Tibial nerve (tissue), 3 donors: ENCODE measurements around the gene MECR.

Experiments used
- CTCF ChIP-seq, 5 experiments: fragments of 200-600 bp in 3 of 5; fragments of 450-650 bp in 2 of 5; sonication (generic) in 3 of 5; IDR thresholded peaks; one replicate each; pipeline ENCODE4 v1.5.1; 2016 to 2019; ENCODE audit warnings: antibody characterized with exemption in 5 of 5, mild to moderate bottlenecking in 3 of 5, moderate library complexity in 2 of 5
- POLR2A ChIP-seq, 2 donors: fragments of 450-650 bp; IDR thresholded peaks; one replicate each; pipeline ENCODE4 v1.6.1; 2017; ENCODE audit warnings: antibody characterized with exemption in 2 of 2, mild to moderate bottlenecking in 2 of 2, moderate library complexity in 2 of 2

GRCh38 chr1:29230553-29231378 is at the start of gene MECR:
- TF ChIP-seq CTCF (IDR thresholded peaks at IDR 0.05) (peak in 2 of 5 experiments; percentile 23 to 51), POLR2A (IDR thresholded peaks at IDR 0.05) (peak in 1 of 2 donors; percentile 50)
